Thyroid gland (tissue), 4 donors: ENCODE measurements around the gene MPL. TPM values are rescaled to one million over a fixed set of nuclear protein-coding genes. Genes with fewer than 3 reads are reported as not detected.

Experiments used
- DNase-seq, 2 donors: peaks; one replicate each; pipeline ENCODE4 v3.0.0-alpha.2; 2019
- H3K27ac ChIP-seq, 3 donors: fragments of 200-600 bp; sonication (generic); 1 replicate in 2 of 3; 2 replicates in 1 of 3; pipeline ENCODE4 v1.5.1; 2016 to 2019; ENCODE audit warnings: mild to moderate bottlenecking in 1 of 3, moderate library complexity in 1 of 3
- H3K27me3 ChIP-seq: fragments of 200-600 bp; sonication (generic); one replicate; pipeline ENCODE4 v1.5.1; 2019
- H3K36me3 ChIP-seq, 2 donors: fragments of 200-600 bp; sonication (generic); one replicate each; pipeline ENCODE4 v1.5.1; 2016 to 2019
- H3K4me1 ChIP-seq, 2 donors: fragments of 200-600 bp; sonication (generic); one replicate each; pipeline ENCODE4 v1.5.1; 2017 to 2019
- H3K4me3 ChIP-seq, 3 donors: fragments of 200-600 bp; sonication (generic); replicated peaks in 1 of 3; 1 replicate in 2 of 3; 2 replicates in 1 of 3; pipeline ENCODE4 v1.5.1; 2016; ENCODE audit warnings: mild to moderate bottlenecking in 1 of 3
- H3K9me3 ChIP-seq: fragments of 200-600 bp; sonication (generic); one replicate; pipeline ENCODE4 v1.5.1; 2017
- CTCF ChIP-seq, 6 experiments: fragments of 200-600 bp in 3 of 6; fragments of 450-650 bp in 3 of 6; sonication (generic) in 3 of 6; IDR thresholded peaks; one replicate each; pipeline ENCODE4 v1.5.1; 2016 to 2019; ENCODE audit warnings: antibody characterized with exemption in 6 of 6, mild to moderate bottlenecking in 2 of 6, inconsistent platforms in 1 of 6, moderate library complexity in 1 of 6
- POLR2A ChIP-seq, 2 donors: fragments of 450-650 bp; IDR thresholded peaks; one replicate each; pipeline ENCODE4 v1.6.1; 2017; ENCODE audit warnings: antibody characterized with exemption in 2 of 2, mild to moderate bottlenecking in 2 of 2, moderate library complexity in 1 of 2
- whole genome bisulfite sequencing, 2 donors: methylation state at CpG; one replicate each; pipeline ENCODE4 v1.1.5; 2017; 5-methylcytosine and 5-hydroxymethylcytosine counted together
- intact Hi-C: fragments of 100-400 bp; cut with DNase I; formaldehyde crosslinking; loops from one replicate; pipeline ENCODE4 v1.15.1; 2023
- total RNA-seq, 4 donors: library from RNA; depleted of rRNA; stranded (reverse); fragments of >200 nt; gene quantifications; one replicate each; pipeline ENCODE4 v1.2.3, GENCODE V29; 2016

MPL gene
- total RNA-seq, 4 donors from 2014 or later: 0.22 to 0.29 TPM; not detected in 2

- Histone ChIP-seq H3K36me3 (no peaks in the 10 kb centered on the region), H3K27ac (no peak overlapping the region), H3K27me3 (no peaks in the 10 kb centered on the region), H3K4me1 (peaks cover 17 to 20% of the 10 kb centered on the region in 2 donors), H3K4me3 (no peak overlapping the region), H3K9me3 (no peaks in the 10 kb centered on the region)
- 86 to 90% methylated on average over 2 of the region's 2 CpGs for WGBS, 2 donors
- intact Hi-C loops: no loop called here
- TF ChIP-seq CTCF (IDR thresholded peaks at IDR 0.05) (no peak), POLR2A (IDR thresholded peaks at IDR 0.05) (no peak)
- DNase-seq: no peak
Observed at GRCh38 chr1:43354471-43354870, 16.9 kb downstream of the MPL start.

- no peaks in the 10 kb centered on the region for H3K9me3 ChIP-seq
- WGBS, 2 donors: 94% methylated on average over 2 of the region's 2 CpGs
- no peak for TF ChIP-seq POLR2A (IDR thresholded peaks at IDR 0.05)
- TF ChIP-seq CTCF (IDR thresholded peaks at IDR 0.05): no peak
- no peak overlapping the region for H3K27ac ChIP-seq
- no peak overlapping the region for H3K4me3 ChIP-seq
- H3K27me3 ChIP-seq: no peaks in the 10 kb centered on the region
- DNase-seq: no peak
- no peaks in the 10 kb centered on the region for H3K36me3 ChIP-seq
- peaks cover 13 to 18% of the 10 kb centered on the region in 2 donors for H3K4me1 ChIP-seq
- intact Hi-C loops: no loop called here
Observed at GRCh38 chr1:43354936-43355335, 17.3 kb downstream of the MPL start.

- peaks cover 9 to 12% of the 10 kb centered on the region in 2 donors for H3K4me1 ChIP-seq
- TF ChIP-seq POLR2A (IDR thresholded peaks at IDR 0.05): no peak
- TF ChIP-seq CTCF (IDR thresholded peaks at IDR 0.05): no peak
- 97 to 99% methylated on average over 4 of the region's 4 CpGs for WGBS, 2 donors
- H3K27me3 ChIP-seq: no peaks in the 10 kb centered on the region
- no peaks in the 10 kb centered on the region for H3K9me3 ChIP-seq
- no peak overlapping the region for H3K27ac ChIP-seq
- peaks cover 0 to 1% of the 10 kb centered on the region in 2 donors for H3K36me3 ChIP-seq
- no peak overlapping the region for H3K4me3 ChIP-seq
- DNase-seq: no peak
- intact Hi-C loops: no loop called here
Observed at GRCh38 chr1:43357251-43357650, 19.6 kb downstream of the MPL start.

- H3K27ac ChIP-seq: peak overlapping the region; percentile 72 to 92 (median 80)
- peaks cover 9 to 12% of the 10 kb centered on the region in 2 donors for H3K4me1 ChIP-seq
- intact Hi-C loops: no loop called here
- no peaks in the 10 kb centered on the region for H3K9me3 ChIP-seq
- peak overlapping the region in 2 of 3 donors; percentile 33 to 45 for H3K4me3 ChIP-seq
- WGBS, 2 donors: 1% methylated on average over 18 to 28 of the region's 33 CpGs
- no peaks in the 10 kb centered on the region for H3K27me3 ChIP-seq
- H3K36me3 ChIP-seq: peaks cover 10 to 11% of the 10 kb centered on the region in 2 donors
- DNase-seq: peak; percentile 16 to 21
- TF ChIP-seq CTCF (IDR thresholded peaks at IDR 0.05): peak in 4 of 6 experiments; percentile 24 to 51 (median 36)
- no peak for TF ChIP-seq POLR2A (IDR thresholded peaks at IDR 0.05)
Observed at GRCh38 chr1:43358121-43358745, 20.6 kb downstream of the MPL start.
